ENCODE measurements around the gene CCNL2. TPM values are rescaled to one million over a fixed set of nuclear protein-coding genes. Genes with fewer than 3 reads are reported as not detected.
A peak's percentile ranks its signal among the peaks of the same experiment; 100 is the strongest.

Gene CCNL2
- total and polyA plus RNA-seq, 2 of the 13 experiments (the other 11 are each of a cell fraction or from before 2014, with no cell fraction given), result 105 to 340 TPM

DNA sequence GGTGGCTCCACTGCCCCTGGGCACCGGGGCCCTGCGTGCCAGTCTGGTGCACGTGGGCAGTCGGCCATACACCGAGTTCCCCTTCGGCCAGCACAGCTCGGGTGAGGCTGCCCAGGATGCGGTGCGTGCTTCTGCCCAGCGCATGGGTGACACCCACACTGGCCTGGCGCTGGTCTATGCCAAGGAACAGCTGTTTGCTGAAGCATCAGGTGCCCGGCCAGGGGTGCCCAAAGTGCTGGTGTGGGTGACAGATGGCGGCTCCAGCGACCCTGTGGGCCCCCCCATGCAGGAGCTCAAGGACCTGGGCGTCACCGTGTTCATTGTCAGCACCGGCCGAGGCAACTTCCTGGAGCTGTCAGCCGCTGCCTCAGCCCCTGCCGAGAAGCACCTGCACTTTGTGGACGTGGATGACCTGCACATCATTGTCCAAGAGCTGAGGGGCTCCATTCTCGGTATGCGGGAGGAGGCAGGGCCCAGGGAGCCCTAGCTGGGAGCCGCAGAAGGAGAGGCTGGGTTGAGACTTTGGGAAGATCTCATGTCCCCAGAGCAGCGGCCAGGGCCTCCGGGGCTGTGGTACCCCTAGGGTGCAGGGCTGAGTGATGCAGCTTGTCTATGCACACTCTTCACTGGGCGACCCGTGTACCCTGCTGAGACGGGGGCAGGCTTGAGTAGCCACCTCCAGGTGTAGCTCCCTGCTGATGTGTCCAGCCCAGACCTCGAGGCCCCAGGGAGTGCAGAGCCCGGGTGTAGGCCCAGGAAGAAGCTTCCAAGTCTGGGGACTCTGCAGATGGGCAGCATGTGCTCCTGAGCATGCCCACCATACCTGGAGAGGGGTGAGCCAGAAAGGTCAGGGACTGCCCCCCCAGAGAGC lies 38.1 kb upstream of the CCNL2 start (continued):
- TF ChIP-seq YY1 (IDR thresholded peaks at IDR 0.05; ENCODE audit: insufficient read depth, insufficient replicate concordance, low read depth, low read length) (no peak), ZNF709 (CRISPR knock-in tag; IDR thresholded peaks at IDR 0.05) (0 out of 2 replicates have a peak, but pooled peaks have one; percentile 27), NFE2L2 (IDR thresholded peaks at IDR 0.05; ENCODE audit: low read length) (no peak), CAMTA2 (CRISPR knock-in tag; IDR thresholded peaks at IDR 0.05; ENCODE audit: borderline replicate concordance) (no peak), ZNF333 (CRISPR knock-in tag; IDR thresholded peaks at IDR 0.05; ENCODE audit: borderline replicate concordance) (peak; percentile 32; the same call in 1 of the 2 replicates), ZNF205 (CRISPR knock-in tag; IDR thresholded peaks at IDR 0.05) (no peak), ZNF367 (CRISPR knock-in tag; IDR thresholded peaks at IDR 0.05; ENCODE audit: borderline replicate concordance) (no peak), PAWR (CRISPR knock-in tag; IDR thresholded peaks at IDR 0.05; ENCODE audit: borderline replicate concordance) (no peak), KDM5B (CRISPR knock-in tag; IDR thresholded peaks at IDR 0.05; ENCODE audit: borderline replicate concordance) (peak; percentile 52; the same call in 1 of the 2 replicates), BCL6 (CRISPR knock-in tag; IDR thresholded peaks at IDR 0.05) (no peak), ARID2 (CRISPR knock-in tag; IDR thresholded peaks at IDR 0.05; ENCODE audit: borderline replicate concordance) (0 out of 2 replicates have a peak, but pooled peaks have one; percentile 9), KDM4B (CRISPR knock-in tag; IDR thresholded peaks at IDR 0.05) (no peak), HOXD1 (CRISPR knock-in tag; IDR thresholded peaks at IDR 0.05) (peak; percentile 23; the same call in 1 of the 2 replicates), NFATC3 (CRISPR knock-in tag; IDR thresholded peaks at IDR 0.05) (no peak), NR1H2 (CRISPR knock-in tag; IDR thresholded peaks at IDR 0.05; ENCODE audit: borderline replicate concordance, low read depth) (0 out of 2 replicates have a peak, but pooled peaks have one; percentile 36), DPF2 (CRISPR knock-in tag; IDR thresholded peaks at IDR 0.05; ENCODE audit: borderline replicate concordance, low read depth) (0 out of 2 replicates have a peak, but pooled peaks have one; percentile 37), SMAD3 (CRISPR knock-in tag; IDR thresholded peaks at IDR 0.05) (no peak), SP2 (CRISPR knock-in tag; IDR thresholded peaks at IDR 0.05) (no peak), HMG20B (CRISPR knock-in tag; conservative IDR thresholded peaks at IDR 0.05) (no peak), HNRNPL (IDR thresholded peaks at IDR 0.05; ENCODE audit: low read depth, low read length) (peak; percentile 97), KLF13 (CRISPR knock-in tag; IDR thresholded peaks at IDR 0.05) (no peak)
- TF ChIP-seq, protein P1, sequence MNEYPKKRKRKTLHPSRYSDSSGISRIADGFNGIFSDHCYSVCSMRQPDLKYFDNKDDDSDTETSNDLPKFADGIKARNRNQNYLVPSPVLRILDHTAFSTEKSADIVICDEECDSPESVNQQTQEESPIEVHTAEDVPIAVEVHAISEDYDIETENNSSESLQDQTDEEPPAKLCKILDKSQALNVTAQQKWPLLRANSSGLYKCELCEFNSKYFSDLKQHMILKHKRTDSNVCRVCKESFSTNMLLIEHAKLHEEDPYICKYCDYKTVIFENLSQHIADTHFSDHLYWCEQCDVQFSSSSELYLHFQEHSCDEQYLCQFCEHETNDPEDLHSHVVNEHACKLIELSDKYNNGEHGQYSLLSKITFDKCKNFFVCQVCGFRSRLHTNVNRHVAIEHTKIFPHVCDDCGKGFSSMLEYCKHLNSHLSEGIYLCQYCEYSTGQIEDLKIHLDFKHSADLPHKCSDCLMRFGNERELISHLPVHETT (CRISPR knock-in tag; conservative IDR thresholded peaks at IDR 0.05), result 0 out of 2 replicates have a peak, but pooled peaks have one; percentile 4
- TF ChIP-seq, protein P2, sequence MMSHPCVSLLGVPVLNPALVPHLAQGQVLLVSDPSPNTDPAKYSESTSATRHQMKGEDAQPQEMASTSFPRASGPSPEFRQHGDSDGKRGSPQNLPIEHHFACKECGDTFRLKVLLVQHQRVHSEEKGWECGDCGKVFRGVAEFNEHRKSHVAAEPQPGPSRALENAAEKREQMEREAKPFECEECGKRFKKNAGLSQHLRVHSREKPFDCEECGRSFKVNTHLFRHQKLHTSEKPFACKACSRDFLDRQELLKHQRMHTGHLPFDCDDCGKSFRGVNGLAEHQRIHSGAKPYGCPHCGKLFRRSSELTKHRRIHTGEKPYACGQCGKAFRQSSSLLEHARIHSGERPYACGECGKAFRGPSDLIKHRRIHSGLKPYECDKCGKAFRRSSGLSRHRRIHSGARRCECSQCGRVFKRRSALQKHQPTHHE (CRISPR knock-in tag; IDR thresholded peaks at IDR 0.05; ENCODE audit: borderline replicate concordance), result 0 out of 2 replicates have a peak, but pooled peaks have one; percentile 52
- TF ChIP-seq, protein P3, sequence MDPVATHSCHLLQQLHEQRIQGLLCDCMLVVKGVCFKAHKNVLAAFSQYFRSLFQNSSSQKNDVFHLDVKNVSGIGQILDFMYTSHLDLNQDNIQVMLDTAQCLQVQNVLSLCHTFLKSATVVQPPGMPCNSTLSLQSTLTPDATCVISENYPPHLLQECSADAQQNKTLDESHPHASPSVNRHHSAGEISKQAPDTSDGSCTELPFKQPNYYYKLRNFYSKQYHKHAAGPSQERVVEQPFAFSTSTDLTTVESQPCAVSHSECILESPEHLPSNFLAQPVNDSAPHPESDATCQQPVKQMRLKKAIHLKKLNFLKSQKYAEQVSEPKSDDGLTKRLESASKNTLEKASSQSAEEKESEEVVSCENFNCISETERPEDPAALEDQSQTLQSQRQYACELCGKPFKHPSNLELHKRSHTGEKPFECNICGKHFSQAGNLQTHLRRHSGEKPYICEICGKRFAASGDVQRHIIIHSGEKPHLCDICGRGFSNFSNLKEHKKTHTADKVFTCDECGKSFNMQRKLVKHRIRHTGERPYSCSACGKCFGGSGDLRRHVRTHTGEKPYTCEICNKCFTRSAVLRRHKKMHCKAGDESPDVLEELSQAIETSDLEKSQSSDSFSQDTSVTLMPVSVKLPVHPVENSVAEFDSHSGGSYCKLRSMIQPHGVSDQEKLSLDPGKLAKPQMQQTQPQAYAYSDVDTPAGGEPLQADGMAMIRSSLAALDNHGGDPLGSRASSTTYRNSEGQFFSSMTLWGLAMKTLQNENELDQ (CRISPR knock-in tag; IDR thresholded peaks at IDR 0.05; ENCODE audit: borderline replicate concordance), result no peak
